Kidney epithelial cell (primary cell): ENCODE data around the gene PLEKHO2. TPM values are rescaled to one million over a fixed set of nuclear protein-coding genes. Genes with fewer than 3 reads are reported as not detected.

ENCODE experiments used
- DNase-seq: peaks from one replicate; pipeline ENCODE4 v3.0.0-alpha.2; 2010; ENCODE audit warnings: low read depth
- H3K27me3 ChIP-seq: 2 replicates; pipeline ENCODE4 v1.6.0; 2011; ENCODE audit warnings: low read length; ENCODE audit not compliant: control insufficient read depth, insufficient read depth
- H3K36me3 ChIP-seq: 2 replicates; pipeline ENCODE4 v1.5.1; 2011; ENCODE audit warnings: low read length; ENCODE audit not compliant: control insufficient read depth, insufficient read depth
- H3K4me3 ChIP-seq: 2 replicates; pipeline ENCODE4 v1.5.1; 2011; ENCODE audit warnings: low read depth, mild to moderate bottlenecking, control low read depth, low read length
- CTCF ChIP-seq: IDR thresholded peaks from 2 replicates; pipeline ENCODE4 v1.5.1; 2011; ENCODE audit warnings: mild to moderate bottlenecking, moderate library complexity, low read length, control low read depth, inconsistent platforms; ENCODE audit not compliant: insufficient read depth, poor library complexity, severe bottlenecking
- total RNA-seq: library from RNA; depleted of rRNA; stranded (reverse); fragments of >200 nt; gene quantifications from 2 replicates; pipeline ENCODE4 v1.2.3, GENCODE V29; 2015

PLEKHO2 gene
- total RNA-seq, 1 donor from 2014 or later: 11.0 TPM

GRCh38 chr15:64845183-64845611 is 3.5 kb downstream of the PLEKHO2 start:
- TF ChIP-seq CTCF: no peak
- H3K27me3 ChIP-seq: no peaks in the 10 kb centered on the region
- no peak for DNase-seq
- no peak overlapping the region for H3K4me3 ChIP-seq
- peaks cover 2% of the 10 kb centered on the region for H3K36me3 ChIP-seq

- no peak for TF ChIP-seq CTCF
- H3K4me3 ChIP-seq: no peak overlapping the region
- no peak for DNase-seq
- H3K36me3 ChIP-seq: peaks cover 2% of the 10 kb centered on the region
- H3K27me3 ChIP-seq: no peaks in the 10 kb centered on the region
Measured at GRCh38 chr15:64845831-64846595, 4.3 kb downstream of the PLEKHO2 start.

GRCh38 chr15:64847016-64847415 is 5.3 kb downstream of the PLEKHO2 start:
- no peak for TF ChIP-seq CTCF
- no peaks in the 10 kb centered on the region for H3K27me3 ChIP-seq
- H3K4me3 ChIP-seq: no peak overlapping the region
- peaks cover 2% of the 10 kb centered on the region for H3K36me3 ChIP-seq
- DNase-seq: no peak

- no peaks in the 10 kb centered on the region for H3K27me3 ChIP-seq
- H3K36me3 ChIP-seq: peaks cover 2% of the 10 kb centered on the region
- no peak for DNase-seq
- no peak for TF ChIP-seq CTCF
- no peak overlapping the region for H3K4me3 ChIP-seq
Measured at GRCh38 chr15:64847448-64847847, 5.7 kb downstream of the PLEKHO2 start.

GRCh38 chr15:64847876-64848716 is 6.4 kb downstream of the PLEKHO2 start:
- Histone ChIP-seq H3K27me3 (no peaks in the 10 kb centered on the region), H3K4me3 (no peak overlapping the region), H3K36me3 (peaks cover 2% of the 10 kb centered on the region)
- TF ChIP-seq CTCF: no peak
- DNase-seq: no peak
